Measurements from ENCODE around the gene PARVB. TPM values are rescaled to one million over a fixed set of nuclear protein-coding genes. Genes with fewer than 3 reads are reported as not detected.

The PARVB gene
- total and polyA plus RNA-seq, 2 of the 8 experiments (the other 6 are each of a cell fraction or from before 2014, with no cell fraction given): 14.5 to 18.6 TPM

DNA sequence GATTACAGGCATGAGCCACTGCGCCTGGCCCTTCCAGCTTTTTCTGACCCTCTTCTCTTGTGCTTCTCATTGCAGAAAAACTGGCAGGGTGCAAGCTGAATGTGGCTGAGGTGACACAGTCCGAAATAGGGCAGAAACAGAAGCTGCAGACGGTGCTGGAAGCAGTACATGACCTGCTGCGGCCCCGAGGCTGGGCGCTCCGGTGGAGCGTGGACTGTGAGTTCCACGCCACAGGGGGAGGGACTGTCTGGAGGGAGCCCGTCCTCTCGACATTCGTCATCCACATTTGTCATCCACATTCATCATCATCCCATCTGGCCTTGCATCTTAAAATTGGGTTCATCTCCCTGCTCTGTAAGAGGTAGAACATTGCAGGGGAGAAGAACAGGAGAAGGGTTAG is 107.3 kb downstream of the PARVB start:
- H3K23ac ChIP-seq (ENCODE audit: insufficient read length): no peak overlapping the region
- H2BK5ac ChIP-seq (ENCODE audit: low read depth, low read length): no peak overlapping the region
- H3K79me1 ChIP-seq (ENCODE audit: low read depth, low read length): no peaks in the 10 kb centered on the region
- no peak overlapping the region for H2AFZ ChIP-seq (ENCODE audit: low read length)
- H2BK15ac ChIP-seq (ENCODE audit: low read length): no peak overlapping the region
- H3K9me3 ChIP-seq (ENCODE audit: insufficient read depth in 2 of 2, low read depth in 1 of 2, low read length in 1 of 2): peaks cover 9 to 14% of the 10 kb centered on the region in 2 experiments
- no peak overlapping the region for H4K5ac ChIP-seq (ENCODE audit: insufficient read length, low read depth, low read length)
- H3K23me2 ChIP-seq (ENCODE audit: low read depth, low read length): no peaks in the 10 kb centered on the region
- H3K4me3 ChIP-seq (ENCODE audit: extremely low read depth in 1 of 4, insufficient read depth in 2 of 4, low read depth in 3 of 4, low read length in 4 of 4): no peak overlapping the region
- H4K20me1 ChIP-seq (replicated peaks in 1 of 2; ENCODE audit: control insufficient read depth in 1 of 2, insufficient read depth in 2 of 2, low read length in 2 of 2): no peaks in the 10 kb centered on the region
- no peak overlapping the region for H3K14ac ChIP-seq (ENCODE audit: insufficient read length)
- no peaks in the 10 kb centered on the region for H3K27me3 ChIP-seq (replicated peaks in 1 of 4; ENCODE audit: control insufficient read depth in 3 of 4, extremely low read depth in 1 of 4, insufficient read depth in 3 of 4, low read length in 3 of 4)
- H3K79me2 ChIP-seq (ENCODE audit: control insufficient read depth in 1 of 2, insufficient read depth in 2 of 2, low read length in 2 of 2): no peaks in the 10 kb centered on the region
- H3K4ac ChIP-seq (replicated peaks; ENCODE audit: insufficient read length, low read depth, low read length): no peak overlapping the region
- H2AK5ac ChIP-seq (ENCODE audit: low read depth, low read length): no peak overlapping the region
- peak overlapping the region; percentile 80; the same call in 1 of the 2 replicates for H2BK12ac ChIP-seq (ENCODE audit: low read depth, low read length)
- DNase-seq (ENCODE audit: low read depth in 1 of 2, low spot score in 2 of 2): no peak
- H4K8ac ChIP-seq (ENCODE audit: extremely low read depth, insufficient read depth, low read length): no peak overlapping the region
- H3K9ac ChIP-seq (replicated peaks in 1 of 4; ENCODE audit: extremely low read depth in 1 of 4, low read depth in 3 of 4, low read length in 3 of 4): no peak overlapping the region
- no peak overlapping the region for H3K27ac ChIP-seq (ENCODE audit: low read depth, low read length)
- ChIA-PET CTCF (ENCODE audit: partially characterized antibody) (interaction anchor here (1.3 kb wide), 2 partner anchors 13 to 50 kb away, joined by 3 to 5 read pairs; no protein-coding TSS in a partner anchor), POLR2A (ENCODE audit: partially characterized antibody) (no interaction called here)
- FAIRE-seq: no peak
- peak overlapping the region; percentile 3; the same call in 1 of the 2 replicates for H2BK20ac ChIP-seq (ENCODE audit: low read length)
- TF ChIP-seq, protein P1, sequence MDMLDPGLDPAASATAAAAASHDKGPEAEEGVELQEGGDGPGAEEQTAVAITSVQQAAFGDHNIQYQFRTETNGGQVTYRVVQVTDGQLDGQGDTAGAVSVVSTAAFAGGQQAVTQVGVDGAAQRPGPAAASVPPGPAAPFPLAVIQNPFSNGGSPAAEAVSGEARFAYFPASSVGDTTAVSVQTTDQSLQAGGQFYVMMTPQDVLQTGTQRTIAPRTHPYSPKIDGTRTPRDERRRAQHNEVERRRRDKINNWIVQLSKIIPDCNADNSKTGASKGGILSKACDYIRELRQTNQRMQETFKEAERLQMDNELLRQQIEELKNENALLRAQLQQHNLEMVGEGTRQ (IDR thresholded peaks at IDR 0.05; ENCODE audit: low read length): no peak
- WGBS, 2 experiments (ENCODE audit: extremely low coverage in 1 of 2, insufficient coverage in 1 of 2, insufficient read length in 1 of 2, insufficient replicate concordance in 2 of 2, low coverage in 1 of 2, low lambda C conversion rate in 2 of 2, missing lambda C conversion rate in 1 of 2): 92% methylated on average over 12 of the region's 12 CpGs; no CpG with 5 or more reads in 1 of the 2 experiments
- no peak overlapping the region for H3K4me2 ChIP-seq (ENCODE audit: insufficient read depth in 1 of 2, low read depth in 2 of 2, low read length in 2 of 2)
- H3K4me1 ChIP-seq (replicated peaks in 1 of 4; ENCODE audit: control insufficient read depth in 3 of 4, insufficient read depth in 4 of 4, low read length in 3 of 4): peaks cover 0 to 8% (median 4%) of the 10 kb centered on the region in 4 experiments; a peak in 4 of 7 replicates
- no peak overlapping the region for H2BK120ac ChIP-seq (replicated peaks; ENCODE audit: low read depth, low read length)
- H3K56ac ChIP-seq (replicated peaks; ENCODE audit: insufficient read length, low read depth, low read length): no peak overlapping the region
- no peak overlapping the region for H3K18ac ChIP-seq (ENCODE audit: extremely low read depth, low read length)
- H3K36me3 ChIP-seq (ENCODE audit: control insufficient read depth in 2 of 4, insufficient read depth in 4 of 4, low read length in 3 of 4): 0 out of 8 replicates have a peak, but pooled peaks cover 0 to under 1% (median 0%) of the 10 kb centered on the region in 4 experiments
- no peak overlapping the region for H4K91ac ChIP-seq (replicated peaks; ENCODE audit: insufficient read length, low read length)
